Fibroblast of skin of left biceps (primary cell): ENCODE measurements around the gene RAPGEF2.

Experiments used
- DNase-seq, 2 experiments: peaks; one replicate each; pipeline ENCODE4 v3.0.0-alpha.2; 2013; ENCODE audit warnings: low read depth in 2 of 2

The RAPGEF2 gene

GRCh38 chr4:159401791-159402380, 299.0 kb downstream of the RAPGEF2 start:
- peak; percentile 54 to 60 for DNase-seq
